ENCODE measurements around the gene REEP1. TPM values are rescaled to one million over a fixed set of nuclear protein-coding genes. Genes with fewer than 3 reads are reported as not detected.

The REEP1 gene
- total and polyA plus RNA-seq, 2 donors (not counting 1 experiment from before 2014, with no cell fraction given) = not detected

DNA sequence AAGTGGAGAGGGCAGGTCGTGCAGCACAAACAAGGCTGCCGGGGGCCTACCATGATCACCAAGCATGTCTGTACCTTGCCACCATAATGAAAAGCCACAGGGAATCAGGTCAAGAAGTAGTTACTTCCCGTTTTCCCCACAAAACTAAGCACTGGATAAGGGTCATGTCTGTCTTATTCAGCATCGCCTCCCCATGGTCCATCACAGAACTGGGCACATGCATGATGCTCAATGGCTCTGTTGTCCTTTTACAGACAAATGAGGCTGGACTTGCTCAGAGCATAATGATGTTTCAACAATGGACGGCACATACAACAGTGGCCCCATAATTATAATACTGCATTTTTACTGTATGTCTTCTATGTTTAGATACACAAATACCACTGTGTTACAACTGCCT lies 27.5 kb downstream of the REEP1 start:
- intact Hi-C loops (cut with micrococcal nuclease) = no loop called here
- Mint-ChIP-seq H3K4me3 (no peak overlapping the region), H3K4me1 (no peaks in the 10 kb centered on the region), H3K9me3 (ENCODE audit: insufficient read depth) (no peaks in the 10 kb centered on the region), H3K27ac (no peak overlapping the region), H3K27me3 (peaks cover 19% of the 10 kb centered on the region)
- no peaks in the 10 kb centered on the region for H3K79me2 ChIP-seq (ENCODE audit: control insufficient read depth, insufficient read depth, low read length)
- DNase-seq (no peak), ATAC-seq (ENCODE audit: low read depth) (no peak)
- WGBS (ENCODE audit: insufficient coverage) = 100% methylated on average over 4 of the region's 5 CpGs
- H3K9ac ChIP-seq (ENCODE audit: low read length) = no peak overlapping the region
- H3K36me3 ChIP-seq (replicated peaks in 1 of 2; ENCODE audit: control extremely low read depth in 1 of 2, control insufficient read depth in 1 of 2, extremely low read depth in 1 of 2, insufficient read depth in 2 of 2, low read length in 1 of 2) = no peaks in the 10 kb centered on the region
- ChIA-PET POLR2A (no interaction called here), CTCF (no interaction called here)
- no peak overlapping the region for H3K4me2 ChIP-seq (replicated peaks; ENCODE audit: low read depth, low read length, poor library complexity, severe bottlenecking)
- no peaks in the 10 kb centered on the region for H3K9me3 ChIP-seq (ENCODE audit: control extremely low read depth in 1 of 3, control insufficient read depth in 2 of 3, insufficient read depth in 1 of 3, low read length in 2 of 3)
- H4K20me1 ChIP-seq (ENCODE audit: control insufficient read depth, insufficient read depth, low read length, poor library complexity, severe bottlenecking) = no peaks in the 10 kb centered on the region
- H3K4me3 ChIP-seq (ENCODE audit: control extremely low read depth in 1 of 5, extremely low read depth in 1 of 5, insufficient read depth in 1 of 5, low read depth in 2 of 5, low read length in 4 of 5) = no peak overlapping the region
- H3K4me1 ChIP-seq (ENCODE audit: control insufficient read depth in 2 of 2, insufficient read depth in 2 of 2, low read length in 2 of 2) = no peaks in the 10 kb centered on the region
- TF ChIP-seq EZH2 (IDR thresholded peaks at IDR 0.05; ENCODE audit: borderline replicate concordance, insufficient read depth, low read depth, low read length, poor library complexity, severe bottlenecking) = no peak
- TF ChIP-seq, protein P1, sequence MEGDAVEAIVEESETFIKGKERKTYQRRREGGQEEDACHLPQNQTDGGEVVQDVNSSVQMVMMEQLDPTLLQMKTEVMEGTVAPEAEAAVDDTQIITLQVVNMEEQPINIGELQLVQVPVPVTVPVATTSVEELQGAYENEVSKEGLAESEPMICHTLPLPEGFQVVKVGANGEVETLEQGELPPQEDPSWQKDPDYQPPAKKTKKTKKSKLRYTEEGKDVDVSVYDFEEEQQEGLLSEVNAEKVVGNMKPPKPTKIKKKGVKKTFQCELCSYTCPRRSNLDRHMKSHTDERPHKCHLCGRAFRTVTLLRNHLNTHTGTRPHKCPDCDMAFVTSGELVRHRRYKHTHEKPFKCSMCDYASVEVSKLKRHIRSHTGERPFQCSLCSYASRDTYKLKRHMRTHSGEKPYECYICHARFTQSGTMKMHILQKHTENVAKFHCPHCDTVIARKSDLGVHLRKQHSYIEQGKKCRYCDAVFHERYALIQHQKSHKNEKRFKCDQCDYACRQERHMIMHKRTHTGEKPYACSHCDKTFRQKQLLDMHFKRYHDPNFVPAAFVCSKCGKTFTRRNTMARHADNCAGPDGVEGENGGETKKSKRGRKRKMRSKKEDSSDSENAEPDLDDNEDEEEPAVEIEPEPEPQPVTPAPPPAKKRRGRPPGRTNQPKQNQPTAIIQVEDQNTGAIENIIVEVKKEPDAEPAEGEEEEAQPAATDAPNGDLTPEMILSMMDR (IDR thresholded peaks at IDR 0.05) = no peak
- peaks cover 0 to 12% (median 0%) of the 10 kb centered on the region in 4 experiments for H3K27me3 ChIP-seq (replicated peaks in 1 of 4; ENCODE audit: control extremely low read depth in 1 of 4, control insufficient read depth in 3 of 4, insufficient read depth in 4 of 4, low read length in 3 of 4)
- no peak overlapping the region for H3K27ac ChIP-seq (ENCODE audit: low read length in 2 of 2)
- no peak overlapping the region for H2AFZ ChIP-seq (ENCODE audit: insufficient read depth, low read depth, low read length, poor library complexity, severe bottlenecking)

GRCh38 chr2:86308984-86309695 lies 28.3 kb downstream of the REEP1 start:
- Histone ChIP-seq H2AFZ (ENCODE audit: insufficient read depth, low read depth, low read length, poor library complexity, severe bottlenecking) (no peak overlapping the region), H3K27me3 (replicated peaks in 1 of 4; ENCODE audit: control extremely low read depth in 1 of 4, control insufficient read depth in 3 of 4, insufficient read depth in 4 of 4, low read length in 3 of 4) (peaks cover 0 to 17% (median 0%) of the 10 kb centered on the region in 4 experiments), H3K4me3 (ENCODE audit: control extremely low read depth in 1 of 5, extremely low read depth in 1 of 5, insufficient read depth in 1 of 5, low read depth in 2 of 5, low read length in 4 of 5) (no peak overlapping the region), H3K4me2 (replicated peaks; ENCODE audit: low read depth, low read length, poor library complexity, severe bottlenecking) (no peak overlapping the region), H3K9ac (ENCODE audit: low read length) (no peak overlapping the region), H3K27ac (ENCODE audit: low read length in 2 of 2) (no peak overlapping the region), H3K4me1 (ENCODE audit: control insufficient read depth in 2 of 2, insufficient read depth in 2 of 2, low read length in 2 of 2) (no peaks in the 10 kb centered on the region), H3K79me2 (ENCODE audit: control insufficient read depth, insufficient read depth, low read length) (no peaks in the 10 kb centered on the region), H3K9me3 (ENCODE audit: control extremely low read depth in 1 of 3, control insufficient read depth in 2 of 3, insufficient read depth in 1 of 3, low read length in 2 of 3) (no peaks in the 10 kb centered on the region), H3K36me3 (replicated peaks in 1 of 2; ENCODE audit: control extremely low read depth in 1 of 2, control insufficient read depth in 1 of 2, extremely low read depth in 1 of 2, insufficient read depth in 2 of 2, low read length in 1 of 2) (no peaks in the 10 kb centered on the region), H4K20me1 (ENCODE audit: control insufficient read depth, insufficient read depth, low read length, poor library complexity, severe bottlenecking) (no peaks in the 10 kb centered on the region)
- 94% methylated on average over 7 of the region's 10 CpGs for WGBS (ENCODE audit: insufficient coverage)
- intact Hi-C loops (cut with micrococcal nuclease) = no loop called here
- H3K27me3 Mint-ChIP-seq = peaks cover 26% of the 10 kb centered on the region
- ATAC-seq (ENCODE audit: low read depth) = no peak
- H3K27ac Mint-ChIP-seq = no peak overlapping the region
- ChIA-PET CTCF (no interaction called here), POLR2A (no interaction called here)
- no peaks in the 10 kb centered on the region for H3K4me1 Mint-ChIP-seq
- H3K9me3 Mint-ChIP-seq (ENCODE audit: insufficient read depth) = no peaks in the 10 kb centered on the region
- no peak overlapping the region for H3K4me3 Mint-ChIP-seq
- TF ChIP-seq, protein P1 (IDR thresholded peaks at IDR 0.05) = no peak
- TF ChIP-seq EZH2 (IDR thresholded peaks at IDR 0.05; ENCODE audit: borderline replicate concordance, insufficient read depth, low read depth, low read length, poor library complexity, severe bottlenecking) = no peak
- DNase-seq = no peak

Measured in B cell (primary cell).